MM.1S (cell line): ENCODE data around the gene CD38.

ENCODE experiments used
- DNase-seq: peaks from one replicate; pipeline ENCODE4 v3.0.0-alpha.2; 2015
- H2AFZ ChIP-seq: fragments of 300-600 bp; sonication (generic); 2 replicates; pipeline ENCODE4 v1.6.0; 2016; ENCODE audit warnings: antibody characterized with exemption, low read length
- H3F3A ChIP-seq: fragments of 300-600 bp; sonication (generic); 2 replicates; pipeline ENCODE4 v1.6.1; 2016; ENCODE audit warnings: mild to moderate bottlenecking, antibody characterized with exemption, low read length, moderate library complexity, mixed read lengths; ENCODE audit not compliant: insufficient read depth
- H3K27ac ChIP-seq: fragments of 300-600 bp; sonication (generic); 2 replicates; pipeline ENCODE4 v1.5.1; 2016; ENCODE audit warnings: mild to moderate bottlenecking, low read length
- H3K27me3 ChIP-seq: fragments of 300-600 bp; sonication (generic); replicated peaks from 2 replicates; pipeline ENCODE4 v1.6.0; 2016; ENCODE audit warnings: low read length; ENCODE audit not compliant: insufficient read depth
- H3K36me3 ChIP-seq: fragments of 300-600 bp; sonication (generic); replicated peaks from 2 replicates; pipeline ENCODE4 v1.6.1; 2016; ENCODE audit warnings: mild to moderate bottlenecking, low read length, mixed read lengths; ENCODE audit not compliant: insufficient read depth
- H3K4me1 ChIP-seq: fragments of 300-600 bp; sonication (generic); 2 replicates; pipeline ENCODE4 v1.6.1; 2016; ENCODE audit warnings: low read length, mixed read lengths
- H3K4me2 ChIP-seq: fragments of 300-600 bp; sonication (generic); 2 replicates; pipeline ENCODE4 v1.6.0; 2016; ENCODE audit warnings: low read depth, low read length
- H3K4me3 ChIP-seq: fragments of 300-600 bp; sonication (generic); 2 replicates; pipeline ENCODE4 v1.5.1; 2016; ENCODE audit warnings: low read length, mixed read lengths
- H3K79me2 ChIP-seq: fragments of 300-600 bp; sonication (generic); 2 replicates; pipeline ENCODE4 v1.6.1; 2016; ENCODE audit warnings: mixed run types, low read length, mixed read lengths
- H3K9ac ChIP-seq: fragments of 300-600 bp; sonication (generic); 2 replicates; pipeline ENCODE4 v1.6.1; 2016; ENCODE audit warnings: low read length, mixed read lengths
- H3K9me2 ChIP-seq: fragments of 300-600 bp; sonication (generic); replicated peaks from 2 replicates; pipeline ENCODE4 v1.6.1; 2016; ENCODE audit warnings: mild to moderate bottlenecking, low read length, mixed read lengths; ENCODE audit not compliant: insufficient read depth
- H3K9me3 ChIP-seq: fragments of 300-600 bp; sonication (generic); replicated peaks from 2 replicates; pipeline ENCODE4 v1.6.1; 2016; ENCODE audit warnings: mild to moderate bottlenecking, low read length, mixed read lengths; ENCODE audit not compliant: insufficient read depth
- H4K20me1 ChIP-seq: fragments of 300-600 bp; sonication (generic); 2 replicates; pipeline ENCODE4 v1.6.1; 2016; ENCODE audit warnings: mild to moderate bottlenecking, low read length, moderate library complexity, mixed read lengths; ENCODE audit not compliant: insufficient read depth
- CTCF ChIP-seq: fragments of 300-600 bp; sonication (generic); IDR thresholded peaks from 2 replicates; pipeline ENCODE4 v1.5.1; 2016; ENCODE audit warnings: antibody characterized with exemption, low read length, mixed read lengths
- EZH2 ChIP-seq: fragments of 300-600 bp; sonication (generic); optimal IDR thresholded peaks from 2 replicates; pipeline ENCODE3; 2017; ENCODE audit warnings: low read depth, mild to moderate bottlenecking, antibody characterized with exemption, low read length, mixed read lengths
- EZH2phosphoT487 ChIP-seq: fragments of 300-600 bp; sonication (generic); IDR thresholded peaks from 2 replicates; pipeline ENCODE4 v1.6.1; 2018; ENCODE audit warnings: antibody characterized with exemption, low read length

The CD38 gene

GRCh38 chr4:15874671-15875070 lies 96.5 kb downstream of the CD38 start:
- H3F3A ChIP-seq, result no peaks in the 10 kb centered on the region
- no peak overlapping the region for H3K27ac ChIP-seq
- H3K27me3 ChIP-seq, result no peaks in the 10 kb centered on the region
- TF ChIP-seq EZH2, result no peak
- no peak for TF ChIP-seq EZH2phosphoT487
- no peak for TF ChIP-seq CTCF
- H3K9me3 ChIP-seq, result no peaks in the 10 kb centered on the region
- H3K4me1 ChIP-seq, result no peaks in the 10 kb centered on the region
- H2AFZ ChIP-seq, result no peak overlapping the region
- H3K36me3 ChIP-seq, result no peaks in the 10 kb centered on the region
- no peaks in the 10 kb centered on the region for H4K20me1 ChIP-seq
- DNase-seq, result no peak
- H3K9me2 ChIP-seq, result no peaks in the 10 kb centered on the region
- no peak overlapping the region for H3K4me2 ChIP-seq
- no peak overlapping the region for H3K4me3 ChIP-seq
- no peaks in the 10 kb centered on the region for H3K79me2 ChIP-seq
- H3K9ac ChIP-seq, result no peak overlapping the region

GRCh38 chr4:15875663-15876460 lies 97.7 kb downstream of the CD38 start:
- Histone ChIP-seq H3K9me2 (no peaks in the 10 kb centered on the region), H3K4me2 (no peak overlapping the region), H3K79me2 (no peaks in the 10 kb centered on the region), H3K27me3 (no peaks in the 10 kb centered on the region), H3K36me3 (no peaks in the 10 kb centered on the region), H4K20me1 (no peaks in the 10 kb centered on the region), H3K4me3 (no peak overlapping the region), H3K4me1 (no peaks in the 10 kb centered on the region), H3F3A (no peaks in the 10 kb centered on the region), H3K27ac (no peak overlapping the region), H3K9me3 (no peaks in the 10 kb centered on the region), H3K9ac (no peak overlapping the region), H2AFZ (no peak overlapping the region)
- DNase-seq, result no peak
- no peak for TF ChIP-seq CTCF
- no peak for TF ChIP-seq EZH2phosphoT487
- no peak for TF ChIP-seq EZH2

GRCh38 chr4:15878011-15878410 lies 99.9 kb downstream of the CD38 start:
- H3K4me2 ChIP-seq, result no peak overlapping the region
- no peak for DNase-seq
- no peaks in the 10 kb centered on the region for H3K79me2 ChIP-seq

More at GRCh38 chr4:15878011-15878410, 99.9 kb downstream of the CD38 start:
- no peaks in the 10 kb centered on the region for H4K20me1 ChIP-seq
- no peaks in the 10 kb centered on the region for H3F3A ChIP-seq
- H3K9me3 ChIP-seq, result no peaks in the 10 kb centered on the region
- H3K4me1 ChIP-seq, result no peaks in the 10 kb centered on the region
- TF ChIP-seq EZH2phosphoT487, result no peak
- no peak for TF ChIP-seq EZH2
- TF ChIP-seq CTCF, result no peak
- H2AFZ ChIP-seq, result no peak overlapping the region
- no peaks in the 10 kb centered on the region for H3K9me2 ChIP-seq
- no peak overlapping the region for H3K4me3 ChIP-seq
- no peak overlapping the region for H3K27ac ChIP-seq
- no peak overlapping the region for H3K9ac ChIP-seq
- no peaks in the 10 kb centered on the region for H3K36me3 ChIP-seq
- no peaks in the 10 kb centered on the region for H3K27me3 ChIP-seq
